Large intestine (tissue), 3 donors: ENCODE results near the gene SHROOM3. TPM values are rescaled to one million over a fixed set of nuclear protein-coding genes. Genes with fewer than 3 reads are reported as not detected.

ENCODE experiments used
- DNase-seq, 2 donors: peaks; one replicate each; pipeline versions ENCODE4 v3.0.0 to v3.0.0-alpha.2; 2013
- H3K27ac ChIP-seq: one replicate; pipeline ENCODE4 v1.5.1; 2013; ENCODE audit warnings: low read length
- H3K27me3 ChIP-seq: 2 replicates; pipeline ENCODE4 v1.6.1; 2013; ENCODE audit warnings: low read length; ENCODE audit not compliant: control insufficient read depth, insufficient read depth
- H3K36me3 ChIP-seq: 2 replicates; pipeline ENCODE4 v1.6.1; 2013; ENCODE audit warnings: low read length; ENCODE audit not compliant: control insufficient read depth, insufficient read depth
- H3K4me1 ChIP-seq: one replicate; pipeline ENCODE4 v1.6.1; 2013; ENCODE audit warnings: low read length; ENCODE audit not compliant: control insufficient read depth, insufficient read depth
- H3K4me3 ChIP-seq: one replicate; pipeline ENCODE4 v1.5.1; 2013; ENCODE audit warnings: low read length
- H3K9me3 ChIP-seq: one replicate; pipeline ENCODE4 v1.6.1; 2013; ENCODE audit warnings: mild to moderate bottlenecking, low read depth, low read length, moderate library complexity; ENCODE audit not compliant: control insufficient read depth
- WGBS: methylation state at CpG from one replicate; pipeline ENCODE4 v1.1.5; 2013; ENCODE audit warnings: low lambda C conversion rate; ENCODE audit not compliant: insufficient coverage; 5-methylcytosine and 5-hydroxymethylcytosine counted together
- polyA plus RNA-seq: library from polyadenylated mRNA; unstranded; fragments of 120-200 nt; gene quantifications from one replicate; pipeline ENCODE4 v1.2.1, GENCODE V29; 2013

The SHROOM3 gene
- polyA plus RNA-seq, 1 donor: 27.8 TPM

- Histone ChIP-seq H3K36me3 (no peaks in the 10 kb centered on the region), H3K9me3 (no peaks in the 10 kb centered on the region), H3K4me3 (no peak overlapping the region), H3K27ac (no peak overlapping the region), H3K4me1 (peaks cover 22% of the 10 kb centered on the region), H3K27me3 (no peaks in the 10 kb centered on the region)
- DNase-seq: peak in 1 of 2 donors; percentile 36
- WGBS: 9% methylated on average over 3 of the region's 4 CpGs
These were observed 54.1 kb downstream of the SHROOM3 start for GRCh38 chr4:76488888-76489685.

- no peak overlapping the region for H3K27ac ChIP-seq
- no peak for DNase-seq
- H3K4me1 ChIP-seq: peaks cover 22% of the 10 kb centered on the region
- H3K4me3 ChIP-seq: no peak overlapping the region
- H3K9me3 ChIP-seq: no peaks in the 10 kb centered on the region
- WGBS: no CpG with 5 or more reads among the region's 6 CpGs
- H3K36me3 ChIP-seq: no peaks in the 10 kb centered on the region
- no peaks in the 10 kb centered on the region for H3K27me3 ChIP-seq
These were observed 54.7 kb downstream of the SHROOM3 start for GRCh38 chr4:76489686-76490161.

- Histone ChIP-seq H3K4me1 (peaks cover 16% of the 10 kb centered on the region), H3K36me3 (no peaks in the 10 kb centered on the region), H3K27me3 (no peaks in the 10 kb centered on the region), H3K27ac (no peak overlapping the region), H3K9me3 (no peaks in the 10 kb centered on the region), H3K4me3 (no peak overlapping the region)
- 92% methylated on average over 2 of the region's 3 CpGs for WGBS
- DNase-seq: no peak
These were observed 57.0 kb downstream of the SHROOM3 start for GRCh38 chr4:76492055-76492454.

GRCh38 chr4:76494243-76494642 lies 59.2 kb downstream of the SHROOM3 start:
- Histone ChIP-seq H3K36me3 (no peaks in the 10 kb centered on the region), H3K27ac (no peak overlapping the region), H3K4me1 (peaks cover 10% of the 10 kb centered on the region), H3K27me3 (no peaks in the 10 kb centered on the region), H3K4me3 (no peak overlapping the region), H3K9me3 (no peaks in the 10 kb centered on the region)
- no CpG with 5 or more reads among the region's 5 CpGs for WGBS
- DNase-seq: no peak

GRCh38 chr4:76494871-76495590 lies 60.0 kb downstream of the SHROOM3 start:
- no peak for DNase-seq
- WGBS: no CpG with 5 or more reads among the region's 6 CpGs

GRCh38 chr4:76498550-76498949 lies 63.5 kb downstream of the SHROOM3 start:
- WGBS: no CpG with 5 or more reads among the region's 3 CpGs
- peak in 1 of 2 donors; percentile 68 for DNase-seq
- no peaks in the 10 kb centered on the region for H3K36me3 ChIP-seq
- H3K27me3 ChIP-seq: no peaks in the 10 kb centered on the region
- no peaks in the 10 kb centered on the region for H3K9me3 ChIP-seq
- peak overlapping the region; percentile 44 for H3K27ac ChIP-seq
- no peak overlapping the region for H3K4me3 ChIP-seq
- H3K4me1 ChIP-seq: peaks cover 4% of the 10 kb centered on the region

More at GRCh38 chr4:76494871-76495590, 60.0 kb downstream of the SHROOM3 start:
- Histone ChIP-seq H3K4me3 (no peak overlapping the region), H3K4me1 (peaks cover 4% of the 10 kb centered on the region), H3K27me3 (no peaks in the 10 kb centered on the region), H3K36me3 (no peaks in the 10 kb centered on the region), H3K27ac (no peak overlapping the region), H3K9me3 (no peaks in the 10 kb centered on the region)

GRCh38 chr4:76499461-76499860 lies 64.4 kb downstream of the SHROOM3 start:
- Histone ChIP-seq H3K27me3 (no peaks in the 10 kb centered on the region), H3K4me1 (peaks cover 4% of the 10 kb centered on the region), H3K9me3 (no peaks in the 10 kb centered on the region), H3K4me3 (no peak overlapping the region), H3K27ac (no peak overlapping the region), H3K36me3 (no peaks in the 10 kb centered on the region)
- no peak for DNase-seq
- 100% methylated on average over 1 of the region's 4 CpGs for WGBS

GRCh38 chr4:76502886-76503285 lies 67.9 kb downstream of the SHROOM3 start:
- peaks cover 4% of the 10 kb centered on the region for H3K4me1 ChIP-seq
- H3K4me3 ChIP-seq: no peak overlapping the region
- H3K9me3 ChIP-seq: no peaks in the 10 kb centered on the region
- H3K27me3 ChIP-seq: no peaks in the 10 kb centered on the region
- no peak overlapping the region for H3K27ac ChIP-seq
- no peak for DNase-seq
- H3K36me3 ChIP-seq: no peaks in the 10 kb centered on the region
- 100% methylated on average over 1 of the region's 1 CpG for WGBS

GRCh38 chr4:76504613-76505465 lies 69.8 kb downstream of the SHROOM3 start:
- H3K4me1 ChIP-seq: no peaks in the 10 kb centered on the region
- H3K4me3 ChIP-seq: no peak overlapping the region
- no CpG with 5 or more reads among the region's 2 CpGs for WGBS
- DNase-seq: peak in 1 of 2 donors; percentile 34
- no peaks in the 10 kb centered on the region for H3K36me3 ChIP-seq
- no peak overlapping the region for H3K27ac ChIP-seq
- H3K9me3 ChIP-seq: no peaks in the 10 kb centered on the region
- no peaks in the 10 kb centered on the region for H3K27me3 ChIP-seq

- DNase-seq: peak in 1 of 2 donors; percentile 60
- Histone ChIP-seq H3K9me3 (no peaks in the 10 kb centered on the region), H3K4me3 (no peak overlapping the region), H3K27ac (peak overlapping the region; percentile 53), H3K36me3 (no peaks in the 10 kb centered on the region), H3K4me1 (peaks cover 19% of the 10 kb centered on the region), H3K27me3 (no peaks in the 10 kb centered on the region)
- WGBS: no CpG with 5 or more reads among the region's 1 CpG
These were observed 76.9 kb downstream of the SHROOM3 start for GRCh38 chr4:76511947-76512346.
